ENCODE data around the gene NAGLU. TPM values are rescaled to one million over a fixed set of nuclear protein-coding genes. Genes with fewer than 3 reads are reported as not detected.

Gene NAGLU
- total and polyA plus RNA-seq, 2 of the 13 experiments (the other 11 are each of a cell fraction or from before 2014, with no cell fraction given): 28.2 to 40.1 TPM

DNA sequence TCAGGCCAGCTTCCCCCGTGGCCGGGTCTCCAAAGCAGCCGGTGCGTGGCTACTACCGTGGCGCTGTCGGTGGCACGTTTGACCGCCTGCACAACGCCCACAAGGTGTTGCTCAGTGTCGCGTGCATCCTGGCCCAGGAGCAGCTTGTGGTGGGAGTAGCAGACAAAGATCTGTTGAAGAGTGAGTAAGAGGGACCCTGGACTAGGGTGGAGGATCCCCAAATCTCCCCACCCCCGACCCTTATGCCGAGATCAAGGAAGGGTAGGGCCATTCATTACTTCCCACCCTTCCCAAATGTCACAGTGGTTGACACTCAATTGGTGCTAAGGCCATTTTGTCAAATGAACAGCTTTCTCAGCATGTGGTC, 27.1 kb downstream of the NAGLU start (continued):
- TF ChIP-seq ZNF670 (CRISPR knock-in tag; IDR thresholded peaks at IDR 0.05; ENCODE audit: borderline replicate concordance): no peak
- 0 out of 2 replicates have a peak, but pooled peaks have one; percentile 10 for TF ChIP-seq ZNF576 (CRISPR knock-in tag; IDR thresholded peaks at IDR 0.05)
- TF ChIP-seq TBX3 (IDR thresholded peaks at IDR 0.05; ENCODE audit: borderline replicate concordance): peak; percentile 7; the same call in 1 of the 2 replicates
- no peak for TF ChIP-seq RBM22 (optimal IDR thresholded peaks at IDR 0.05; ENCODE audit: low read length)
- TF ChIP-seq MTF1 (CRISPR knock-in tag; IDR thresholded peaks at IDR 0.05): no peak
- TF ChIP-seq, protein P1, sequence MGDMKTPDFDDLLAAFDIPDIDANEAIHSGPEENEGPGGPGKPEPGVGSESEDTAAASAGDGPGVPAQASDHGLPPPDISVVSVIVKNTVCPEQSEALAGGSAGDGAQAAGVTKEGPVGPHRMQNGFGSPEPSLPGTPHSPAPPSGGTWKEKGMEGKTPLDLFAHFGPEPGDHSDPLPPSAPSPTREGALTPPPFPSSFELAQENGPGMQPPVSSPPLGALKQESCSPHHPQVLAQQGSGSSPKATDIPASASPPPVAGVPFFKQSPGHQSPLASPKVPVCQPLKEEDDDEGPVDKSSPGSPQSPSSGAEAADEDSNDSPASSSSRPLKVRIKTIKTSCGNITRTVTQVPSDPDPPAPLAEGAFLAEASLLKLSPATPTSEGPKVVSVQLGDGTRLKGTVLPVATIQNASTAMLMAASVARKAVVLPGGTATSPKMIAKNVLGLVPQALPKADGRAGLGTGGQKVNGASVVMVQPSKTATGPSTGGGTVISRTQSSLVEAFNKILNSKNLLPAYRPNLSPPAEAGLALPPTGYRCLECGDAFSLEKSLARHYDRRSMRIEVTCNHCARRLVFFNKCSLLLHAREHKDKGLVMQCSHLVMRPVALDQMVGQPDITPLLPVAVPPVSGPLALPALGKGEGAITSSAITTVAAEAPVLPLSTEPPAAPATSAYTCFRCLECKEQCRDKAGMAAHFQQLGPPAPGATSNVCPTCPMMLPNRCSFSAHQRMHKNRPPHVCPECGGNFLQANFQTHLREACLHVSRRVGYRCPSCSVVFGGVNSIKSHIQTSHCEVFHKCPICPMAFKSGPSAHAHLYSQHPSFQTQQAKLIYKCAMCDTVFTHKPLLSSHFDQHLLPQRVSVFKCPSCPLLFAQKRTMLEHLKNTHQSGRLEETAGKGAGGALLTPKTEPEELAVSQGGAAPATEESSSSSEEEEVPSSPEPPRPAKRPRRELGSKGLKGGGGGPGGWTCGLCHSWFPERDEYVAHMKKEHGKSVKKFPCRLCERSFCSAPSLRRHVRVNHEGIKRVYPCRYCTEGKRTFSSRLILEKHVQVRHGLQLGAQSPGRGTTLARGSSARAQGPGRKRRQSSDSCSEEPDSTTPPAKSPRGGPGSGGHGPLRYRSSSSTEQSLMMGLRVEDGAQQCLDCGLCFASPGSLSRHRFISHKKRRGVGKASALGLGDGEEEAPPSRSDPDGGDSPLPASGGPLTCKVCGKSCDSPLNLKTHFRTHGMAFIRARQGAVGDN (CRISPR knock-in tag; IDR thresholded peaks at IDR 0.05): peak; percentile 63; the same call in 1 of the 2 replicates
- no peak for TF ChIP-seq FOXP4 (CRISPR knock-in tag; IDR thresholded peaks at IDR 0.05)
- no peak; the same call in 1 of the 2 replicates for TF ChIP-seq ZNF367 (CRISPR knock-in tag; IDR thresholded peaks at IDR 0.05; ENCODE audit: borderline replicate concordance)
- no peak for TF ChIP-seq ZBTB7B (CRISPR knock-in tag; IDR thresholded peaks at IDR 0.05)
- no peak for TF ChIP-seq ZFP36L2 (CRISPR knock-in tag; IDR thresholded peaks at IDR 0.05)
- TF ChIP-seq SNAPC5 (CRISPR knock-in tag; IDR thresholded peaks at IDR 0.05; ENCODE audit: borderline replicate concordance): no peak
- no peak for TF ChIP-seq ZNF274 (CRISPR knock-in tag; IDR thresholded peaks at IDR 0.05)
- no peak for TF ChIP-seq CENPBD1 (CRISPR knock-in tag; IDR thresholded peaks at IDR 0.05; ENCODE audit: borderline replicate concordance, low read depth)
- no peak for TF ChIP-seq EZH2 (conservative IDR thresholded peaks at IDR 0.05; ENCODE audit: low read depth, low read length)
- TF ChIP-seq PITX1 (CRISPR knock-in tag; IDR thresholded peaks at IDR 0.05): no peak
- TF ChIP-seq ZNF564 (CRISPR knock-in tag; IDR thresholded peaks at IDR 0.05): no peak
- no peak for TF ChIP-seq DMAP1 (CRISPR knock-in tag; IDR thresholded peaks at IDR 0.05)
- no peak for TF ChIP-seq ZNF605 (CRISPR knock-in tag; IDR thresholded peaks at IDR 0.05)
- TF ChIP-seq MAFF (IDR thresholded peaks at IDR 0.05; ENCODE audit: low read depth, low read length): no peak
- TF ChIP-seq SOX5 (CRISPR knock-in tag; IDR thresholded peaks at IDR 0.05; ENCODE audit: borderline replicate concordance): no peak
- no peak for TF ChIP-seq ZNF350 (CRISPR knock-in tag; IDR thresholded peaks at IDR 0.05; ENCODE audit: borderline replicate concordance, low read depth)
- no peak for TF ChIP-seq ZNF761 (CRISPR knock-in tag; conservative IDR thresholded peaks at IDR 0.05)
- TF ChIP-seq TRIM24 (CRISPR knock-in tag; IDR thresholded peaks at IDR 0.05): no peak
- TF ChIP-seq HIC2 (CRISPR knock-in tag; IDR thresholded peaks at IDR 0.05; ENCODE audit: low read depth): no peak

All from HepG2 (cell line).